GM10266 (cell line): ENCODE data around the gene ACBD6.
A peak's percentile ranks its signal among the peaks of the same experiment; 100 is the strongest.

Experiments
- DNase-seq: peaks from one replicate; pipeline ENCODE4 v3.0.0; 2012; ENCODE audit errors: extremely low spot score
- TF ChIP-seq, protein P1 (sequence below): IDR thresholded peaks from 2 replicates; pipeline ENCODE4 v1.5.1; 2012; ENCODE audit warnings: mild to moderate bottlenecking, low read depth; ENCODE audit not compliant: control insufficient read depth, insufficient read depth; ENCODE audit errors: missing control alignments

The ACBD6 gene

DNA sequence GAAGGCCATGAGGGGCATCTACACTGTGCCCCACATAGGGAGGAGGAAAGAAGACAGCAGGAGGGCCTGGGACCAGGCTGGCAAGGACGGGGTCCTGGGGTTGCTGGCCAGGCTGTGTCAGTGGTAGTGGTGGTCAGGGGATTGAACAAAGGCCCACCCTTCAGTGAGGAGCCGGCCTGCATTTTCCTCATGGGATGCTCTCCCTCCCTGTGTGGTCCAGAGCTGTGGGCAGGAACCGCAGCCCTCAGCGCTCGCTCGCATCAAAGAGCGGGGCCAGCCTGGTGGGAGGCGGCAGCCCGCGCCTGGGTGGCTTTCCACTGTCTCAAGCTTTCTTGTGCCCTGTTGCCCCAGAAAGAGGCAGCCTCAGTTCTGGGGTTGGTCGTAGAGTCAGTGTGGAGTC is 247.5 kb downstream of the ACBD6 start:
- TF ChIP-seq, protein P1, sequence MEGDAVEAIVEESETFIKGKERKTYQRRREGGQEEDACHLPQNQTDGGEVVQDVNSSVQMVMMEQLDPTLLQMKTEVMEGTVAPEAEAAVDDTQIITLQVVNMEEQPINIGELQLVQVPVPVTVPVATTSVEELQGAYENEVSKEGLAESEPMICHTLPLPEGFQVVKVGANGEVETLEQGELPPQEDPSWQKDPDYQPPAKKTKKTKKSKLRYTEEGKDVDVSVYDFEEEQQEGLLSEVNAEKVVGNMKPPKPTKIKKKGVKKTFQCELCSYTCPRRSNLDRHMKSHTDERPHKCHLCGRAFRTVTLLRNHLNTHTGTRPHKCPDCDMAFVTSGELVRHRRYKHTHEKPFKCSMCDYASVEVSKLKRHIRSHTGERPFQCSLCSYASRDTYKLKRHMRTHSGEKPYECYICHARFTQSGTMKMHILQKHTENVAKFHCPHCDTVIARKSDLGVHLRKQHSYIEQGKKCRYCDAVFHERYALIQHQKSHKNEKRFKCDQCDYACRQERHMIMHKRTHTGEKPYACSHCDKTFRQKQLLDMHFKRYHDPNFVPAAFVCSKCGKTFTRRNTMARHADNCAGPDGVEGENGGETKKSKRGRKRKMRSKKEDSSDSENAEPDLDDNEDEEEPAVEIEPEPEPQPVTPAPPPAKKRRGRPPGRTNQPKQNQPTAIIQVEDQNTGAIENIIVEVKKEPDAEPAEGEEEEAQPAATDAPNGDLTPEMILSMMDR = no peak

DNA sequence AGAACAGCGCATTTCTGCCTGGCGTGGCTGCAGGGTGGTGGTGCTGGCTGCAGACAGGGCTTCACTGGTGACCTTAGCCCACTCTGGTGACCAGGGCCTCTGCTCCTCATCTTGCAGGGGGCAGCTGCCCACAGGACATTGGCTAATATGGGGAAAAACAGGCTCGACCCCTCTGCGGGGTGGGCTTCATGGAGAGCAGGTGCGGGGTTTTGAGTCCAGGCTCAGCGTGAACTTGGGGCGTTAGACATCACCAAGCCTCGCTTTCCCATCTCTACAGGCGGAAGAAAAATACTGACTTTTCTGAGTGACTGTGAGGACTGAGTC is 247.9 kb downstream of the ACBD6 start:
- TF ChIP-seq, protein P1 = no peak
- DNase-seq = no peak

More for the DNA sequence above, 247.5 kb downstream of the ACBD6 start:
- no peak for DNase-seq

DNA sequence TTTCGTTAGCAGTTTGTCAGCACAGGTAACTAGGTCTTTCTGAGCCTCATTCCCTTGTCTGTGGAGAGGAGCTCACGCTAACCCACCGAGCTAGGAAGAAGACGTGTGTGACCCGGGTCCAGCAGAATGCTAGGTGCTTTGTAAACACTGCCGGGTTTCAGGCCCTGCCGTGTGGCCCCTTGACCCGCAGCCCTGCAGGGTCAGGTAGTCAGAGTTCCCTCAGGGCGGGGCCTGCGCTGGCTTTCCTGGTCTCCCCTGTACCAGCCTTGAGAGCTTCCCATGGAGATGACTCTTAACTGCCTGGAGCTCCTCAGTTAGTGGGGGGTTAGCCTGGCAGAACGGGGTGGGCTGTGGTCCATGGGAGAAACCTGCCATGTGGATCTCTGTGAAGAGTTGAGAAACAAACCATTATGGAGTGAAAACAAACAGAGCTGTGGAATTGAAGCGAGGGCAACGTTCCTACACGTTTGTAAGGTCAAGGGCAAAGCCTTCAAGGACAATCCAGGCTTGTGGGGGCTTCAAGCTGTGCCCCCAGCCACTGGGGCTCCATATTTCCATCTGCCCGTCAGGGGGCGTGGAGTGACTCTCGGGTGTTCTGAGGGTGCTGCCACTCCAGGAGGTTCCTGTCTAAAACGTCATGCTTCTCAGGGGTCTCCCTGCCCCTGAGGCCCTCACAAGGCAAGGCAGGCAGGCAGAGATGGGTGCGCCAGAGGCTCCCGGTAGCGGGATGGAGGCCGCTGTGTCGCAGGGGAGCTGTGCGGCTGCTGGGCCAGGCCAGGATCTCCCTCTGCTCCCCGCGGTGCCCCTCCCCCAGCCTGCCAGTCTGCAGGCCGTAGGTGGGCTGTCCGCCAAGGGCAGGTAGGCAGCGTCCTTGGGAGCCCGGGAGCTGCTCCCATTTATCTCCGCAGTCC is 248.5 kb downstream of the ACBD6 start:
- no peak for DNase-seq
- TF ChIP-seq, protein P1 = no peak

DNA sequence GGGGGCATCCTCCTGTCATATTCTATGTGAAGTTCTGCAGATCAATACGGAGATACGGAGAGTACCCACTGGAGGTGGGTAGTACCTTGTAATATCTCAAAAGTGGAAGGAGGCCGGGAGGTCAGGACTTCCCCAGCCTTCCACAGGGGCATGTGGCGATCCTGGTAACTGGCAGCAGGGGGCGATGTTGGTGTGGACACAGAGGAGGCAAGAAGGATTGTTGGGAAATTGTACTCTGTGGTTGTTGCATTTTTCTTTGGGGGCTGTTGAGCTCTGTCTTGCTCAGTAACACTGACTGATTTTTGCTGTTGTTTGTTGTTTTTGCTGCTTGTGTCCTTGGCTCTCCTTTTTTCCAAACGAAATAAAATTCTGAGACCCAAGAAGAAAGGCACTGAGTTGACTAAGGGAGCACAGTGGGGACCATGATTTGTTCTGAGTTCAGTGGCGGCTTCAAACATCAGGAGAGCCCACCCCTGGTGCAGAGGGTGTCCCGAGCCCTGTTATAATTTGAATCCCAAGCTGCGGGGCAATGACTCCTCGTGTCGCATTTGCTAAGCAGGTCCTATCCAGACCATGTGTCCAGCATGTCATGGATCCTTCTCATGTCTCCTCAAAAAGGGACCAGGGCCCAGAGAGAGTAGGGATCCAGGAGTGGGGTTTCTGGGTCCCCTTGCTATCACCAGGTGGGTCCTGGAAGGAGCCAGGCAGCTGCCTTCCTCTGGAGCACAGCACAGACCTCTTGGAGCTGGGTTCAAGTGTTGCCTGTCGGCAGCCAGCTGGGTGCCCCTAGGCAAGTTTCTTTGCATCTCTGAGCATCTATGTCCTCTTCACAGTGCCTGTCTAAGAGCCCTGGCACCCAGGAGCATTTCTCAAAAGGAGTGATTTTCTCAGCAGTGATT is 249.5 kb downstream of the ACBD6 start:
- DNase-seq = peak; percentile 86
- TF ChIP-seq, protein P1 = peak; percentile 90

DNA sequence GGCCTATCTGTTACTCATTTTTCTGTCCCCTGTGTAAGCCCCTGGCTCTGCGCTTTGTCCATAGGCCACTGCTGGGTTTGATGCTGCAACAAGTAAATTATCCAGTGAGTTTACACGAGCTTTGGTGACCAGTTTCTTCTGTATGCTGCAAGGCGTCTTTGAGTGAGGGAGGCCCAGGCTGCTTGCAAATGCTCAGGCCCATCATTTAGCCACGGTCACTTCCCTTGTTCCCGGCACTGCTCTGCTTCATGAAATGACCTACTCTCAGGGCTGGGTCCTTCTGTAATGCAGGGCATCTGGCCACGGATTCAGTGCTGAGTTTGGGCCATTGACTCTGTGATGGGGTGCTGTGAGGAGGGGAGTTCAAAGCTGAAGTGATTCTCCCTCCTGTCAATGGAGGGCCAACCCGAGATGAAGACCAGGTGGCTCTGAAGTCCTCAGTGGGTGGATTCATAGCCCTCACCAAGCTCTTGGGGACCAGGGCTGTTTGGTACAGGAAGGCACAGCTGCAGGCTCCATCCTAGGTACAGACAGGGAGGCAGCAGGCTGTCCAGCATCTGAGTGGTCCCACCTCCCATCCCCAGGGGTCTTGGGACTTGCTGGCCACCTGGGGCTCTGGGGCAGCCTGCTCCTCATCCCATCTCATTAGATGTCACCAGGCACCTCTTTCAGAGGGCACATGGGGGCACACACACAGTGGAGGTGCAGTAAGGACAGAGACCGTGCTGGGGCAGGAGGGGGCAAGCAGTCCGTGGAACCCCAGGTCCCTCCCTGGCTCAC is 250.7 kb downstream of the ACBD6 start:
- TF ChIP-seq, protein P1 = no peak
- no peak for DNase-seq

DNA sequence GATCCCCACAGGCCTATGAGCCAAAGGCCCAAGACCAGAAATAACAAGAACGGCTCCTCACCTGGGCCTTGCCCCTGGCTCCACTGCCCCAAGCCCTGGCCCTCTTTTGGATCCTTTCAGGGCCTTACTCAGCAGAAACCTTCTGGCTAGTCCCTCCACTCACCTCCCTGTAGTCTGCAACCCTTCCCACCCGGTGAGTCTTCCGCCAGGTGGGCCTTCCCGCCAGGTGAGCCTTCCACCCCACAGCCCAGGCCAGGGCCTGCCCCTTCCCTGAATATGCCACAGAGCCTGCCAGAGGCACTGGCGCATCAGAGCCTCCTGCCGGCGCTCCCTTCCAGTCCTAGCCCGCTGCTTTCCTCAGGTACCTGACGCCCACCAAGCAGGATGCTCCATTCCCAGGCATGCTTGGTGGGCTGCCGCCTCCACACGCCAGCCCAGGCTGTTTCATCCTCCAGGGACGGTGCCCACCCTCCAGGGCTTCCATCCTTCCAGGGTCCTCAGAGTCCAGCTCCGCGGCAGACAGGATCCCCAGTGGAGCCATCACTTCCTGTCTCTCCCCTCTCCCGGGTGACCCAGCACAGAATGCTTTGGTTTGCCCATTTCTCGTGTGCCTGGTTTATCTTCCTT is 251.4 kb downstream of the ACBD6 start:
- TF ChIP-seq, protein P1 = no peak

More for the DNA sequence above, 251.4 kb downstream of the ACBD6 start:
- DNase-seq = no peak
